ENCODE results near the gene HLF. TPM values are rescaled to one million over a fixed set of nuclear protein-coding genes. Genes with fewer than 3 reads are reported as not detected.
"Not testable (repeated sequence)": the region's sequence is repeated elsewhere in the genome, so short reads cannot be mapped to it uniquely, and the experiment has no call there.

The HLF gene
- total RNA-seq, 1 experiment from 2014 or later = not detected

- Histone ChIP-seq H3K4me3 (ENCODE audit: low read length) (no peak overlapping the region), H2AFZ (ENCODE audit: low read length) (no peak overlapping the region), H3K27ac (ENCODE audit: low read length) (no peak overlapping the region), H3K4me2 (ENCODE audit: low read depth, low read length, poor library complexity, severe bottlenecking) (no peak overlapping the region), H3K9ac (ENCODE audit: low read length) (no peak overlapping the region), H3K9me3 (ENCODE audit: low read length) (no peaks in the 10 kb centered on the region), H3K36me3 (ENCODE audit: insufficient read depth, low read length) (no peaks in the 10 kb centered on the region), H4K20me1 (ENCODE audit: insufficient read depth, low read depth, low read length) (no peaks in the 10 kb centered on the region), H3K27me3 (ENCODE audit: low read length) (no peaks in the 10 kb centered on the region), H3K9me2 (replicated peaks; ENCODE audit: insufficient read depth, low read length) (no peaks in the 10 kb centered on the region), H3K79me2 (ENCODE audit: low read length) (no peaks in the 10 kb centered on the region), H3K4me1 (ENCODE audit: low read length) (no peaks in the 10 kb centered on the region)
- DNase-seq = no peak
Measured at GRCh38 chr17:55325406-55325805, 60.6 kb downstream of the HLF start.

DNA sequence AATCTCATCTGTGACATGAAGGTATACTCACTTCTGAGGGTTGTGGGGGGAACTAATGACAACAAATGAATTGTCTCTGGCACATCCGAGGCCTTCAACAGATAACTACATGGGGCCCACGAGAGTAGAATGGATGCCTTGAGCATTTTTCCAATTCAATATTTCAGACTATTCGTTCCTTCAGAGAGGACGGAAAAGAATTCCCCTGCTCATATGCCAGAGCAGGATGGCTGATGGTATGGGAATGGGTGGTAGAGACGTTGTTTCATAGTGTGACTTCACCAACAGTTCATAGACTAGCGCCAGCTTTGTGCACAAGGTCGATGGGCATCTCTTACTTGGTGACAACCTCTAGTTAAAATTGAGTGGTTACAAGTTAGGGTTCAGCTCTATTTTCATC is 61.3 kb downstream of the HLF start:
- Histone ChIP-seq H3K4me2 (ENCODE audit: low read depth, low read length, poor library complexity, severe bottlenecking) (no peak overlapping the region), H3K4me3 (ENCODE audit: low read length) (no peak overlapping the region), H3K9ac (ENCODE audit: low read length) (no peak overlapping the region), H3K27ac (ENCODE audit: low read length) (no peak overlapping the region), H2AFZ (ENCODE audit: low read length) (no peak overlapping the region), H4K20me1 (ENCODE audit: insufficient read depth, low read depth, low read length) (no peaks in the 10 kb centered on the region), H3K79me2 (ENCODE audit: low read length) (no peaks in the 10 kb centered on the region), H3K27me3 (ENCODE audit: low read length) (no peaks in the 10 kb centered on the region), H3K9me3 (ENCODE audit: low read length) (no peaks in the 10 kb centered on the region), H3K9me2 (replicated peaks; ENCODE audit: insufficient read depth, low read length) (no peaks in the 10 kb centered on the region), H3K4me1 (ENCODE audit: low read length) (no peaks in the 10 kb centered on the region), H3K36me3 (ENCODE audit: insufficient read depth, low read length) (no peaks in the 10 kb centered on the region)
- DNase-seq = no peak

DNA sequence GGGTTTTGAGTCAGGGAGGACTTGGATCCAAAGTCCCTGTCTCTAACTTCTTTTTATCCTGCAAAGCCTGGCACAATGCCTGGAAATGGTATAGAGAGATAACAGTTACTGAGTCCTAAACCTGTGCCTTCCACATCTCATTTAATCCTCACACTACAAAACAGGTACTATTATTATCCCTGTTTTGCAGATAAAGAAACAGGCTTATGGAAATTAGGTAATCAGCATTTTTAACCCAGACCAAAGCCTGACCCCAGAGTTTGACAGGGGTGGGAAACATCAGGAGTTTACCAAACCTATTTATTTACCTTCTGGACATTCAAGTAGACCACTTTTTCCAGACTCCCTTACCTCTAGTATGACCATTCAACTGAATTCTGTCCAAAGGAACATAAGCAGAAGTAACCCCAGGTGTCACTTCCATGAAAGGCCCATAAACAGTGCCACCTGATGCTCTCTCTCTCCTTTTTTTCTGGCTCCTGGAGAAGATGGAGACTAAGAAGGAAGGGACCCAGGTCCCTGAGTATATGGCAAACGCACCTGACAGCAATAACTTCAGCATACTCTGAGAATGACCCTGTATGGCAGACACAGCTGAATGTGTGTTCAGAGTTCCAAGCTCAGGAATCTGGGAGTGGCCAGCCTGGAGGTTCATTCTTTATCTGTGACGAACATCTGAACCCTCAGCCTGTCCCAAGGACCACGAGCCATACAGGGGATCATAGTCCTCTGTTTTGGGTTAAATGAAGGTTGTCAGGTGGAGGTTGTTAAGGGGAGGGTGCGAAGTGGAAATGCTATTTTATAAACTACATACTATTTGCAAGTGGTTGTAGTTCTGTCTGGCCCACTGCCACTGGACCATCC is 62.7 kb downstream of the HLF start:
- Histone ChIP-seq H3K4me1 (ENCODE audit: low read length) (no peaks in the 10 kb centered on the region), H3K27ac (ENCODE audit: low read length) (no peak overlapping the region), H4K20me1 (ENCODE audit: insufficient read depth, low read depth, low read length) (no peaks in the 10 kb centered on the region), H3K36me3 (ENCODE audit: insufficient read depth, low read length) (no peaks in the 10 kb centered on the region), H3K4me2 (ENCODE audit: low read depth, low read length, poor library complexity, severe bottlenecking) (no peak overlapping the region), H3K9me2 (replicated peaks; ENCODE audit: insufficient read depth, low read length) (no peaks in the 10 kb centered on the region), H3K79me2 (ENCODE audit: low read length) (no peaks in the 10 kb centered on the region), H3K9me3 (ENCODE audit: low read length) (no peaks in the 10 kb centered on the region), H3K9ac (ENCODE audit: low read length) (no peak overlapping the region), H3K27me3 (ENCODE audit: low read length) (no peaks in the 10 kb centered on the region), H3K4me3 (ENCODE audit: low read length) (no peak overlapping the region), H2AFZ (ENCODE audit: low read length) (no peak overlapping the region)
- DNase-seq = no peak

DNA sequence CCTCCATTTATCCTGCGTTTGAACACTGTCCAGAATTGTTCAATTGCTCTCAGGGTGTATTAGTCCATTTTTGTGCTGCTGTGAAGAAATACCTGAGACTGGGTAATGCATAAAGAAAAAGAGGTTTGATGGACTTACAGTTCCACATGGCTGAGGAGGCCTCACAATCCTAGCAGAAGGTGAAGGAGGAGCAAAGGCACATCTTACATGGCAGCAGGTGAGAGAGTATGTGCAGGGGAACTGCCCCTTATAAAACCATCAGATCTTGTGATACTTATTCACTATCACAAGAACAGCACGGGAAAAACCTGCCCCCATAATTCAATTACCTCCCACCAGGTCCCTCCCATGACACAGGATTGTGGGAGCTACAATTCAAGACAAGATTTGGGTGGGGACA is 63.8 kb downstream of the HLF start:
- H2AFZ ChIP-seq (ENCODE audit: low read length); H3K9ac ChIP-seq (ENCODE audit: low read length); H3K9me2 ChIP-seq (replicated peaks; ENCODE audit: insufficient read depth, low read length); H3K4me3 ChIP-seq (ENCODE audit: low read length); H3K27ac ChIP-seq (ENCODE audit: low read length); H3K9me3 ChIP-seq (ENCODE audit: low read length); H3K36me3 ChIP-seq (ENCODE audit: insufficient read depth, low read length); H3K4me1 ChIP-seq (ENCODE audit: low read length); DNase-seq; H4K20me1 ChIP-seq (ENCODE audit: insufficient read depth, low read depth, low read length); H3K27me3 ChIP-seq (ENCODE audit: low read length); H3K79me2 ChIP-seq (ENCODE audit: low read length); H3K4me2 ChIP-seq (ENCODE audit: low read depth, low read length, poor library complexity, severe bottlenecking): not testable (repeated sequence)

DNA sequence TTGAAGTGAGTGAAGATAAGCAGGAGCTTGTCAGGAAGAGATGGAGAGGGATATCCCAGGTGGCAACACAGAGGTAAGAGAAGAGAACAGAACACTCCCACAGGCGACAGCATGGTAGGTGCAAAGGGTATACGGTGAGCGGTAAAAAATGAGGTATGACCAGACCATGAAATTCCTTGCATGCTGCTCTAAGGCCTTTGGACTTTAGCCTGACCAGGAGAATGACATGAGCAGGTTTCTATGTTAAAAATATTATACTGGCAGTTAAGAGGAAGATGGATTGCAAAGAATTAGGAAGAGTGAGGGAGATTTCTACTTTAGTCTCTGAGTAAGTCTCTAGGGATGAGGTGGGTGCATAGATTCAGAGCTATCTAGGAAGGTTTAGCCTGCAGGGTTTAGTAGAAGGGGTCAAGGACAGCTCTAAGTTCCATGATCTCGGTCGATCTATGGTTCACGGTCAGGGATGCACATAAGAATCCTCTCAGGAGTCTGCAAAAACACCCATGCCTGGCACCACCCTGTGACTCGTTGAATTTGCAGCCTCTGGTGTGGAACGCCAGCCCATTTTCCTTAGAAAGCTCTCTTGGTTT is 65.7 kb downstream of the HLF start:
- Histone ChIP-seq H3K9me2 (replicated peaks; ENCODE audit: insufficient read depth, low read length) (no peaks in the 10 kb centered on the region), H2AFZ (ENCODE audit: low read length) (no peak overlapping the region), H3K27me3 (ENCODE audit: low read length) (no peaks in the 10 kb centered on the region), H3K36me3 (ENCODE audit: insufficient read depth, low read length) (no peaks in the 10 kb centered on the region), H3K79me2 (ENCODE audit: low read length) (no peaks in the 10 kb centered on the region), H3K9ac (ENCODE audit: low read length) (no peak overlapping the region), H3K9me3 (ENCODE audit: low read length) (no peaks in the 10 kb centered on the region), H4K20me1 (ENCODE audit: insufficient read depth, low read depth, low read length) (no peaks in the 10 kb centered on the region), H3K4me2 (ENCODE audit: low read depth, low read length, poor library complexity, severe bottlenecking) (no peak overlapping the region), H3K4me3 (ENCODE audit: low read length) (no peak overlapping the region), H3K27ac (ENCODE audit: low read length) (no peak overlapping the region), H3K4me1 (ENCODE audit: low read length) (no peaks in the 10 kb centered on the region)
- no peak for DNase-seq

DNA sequence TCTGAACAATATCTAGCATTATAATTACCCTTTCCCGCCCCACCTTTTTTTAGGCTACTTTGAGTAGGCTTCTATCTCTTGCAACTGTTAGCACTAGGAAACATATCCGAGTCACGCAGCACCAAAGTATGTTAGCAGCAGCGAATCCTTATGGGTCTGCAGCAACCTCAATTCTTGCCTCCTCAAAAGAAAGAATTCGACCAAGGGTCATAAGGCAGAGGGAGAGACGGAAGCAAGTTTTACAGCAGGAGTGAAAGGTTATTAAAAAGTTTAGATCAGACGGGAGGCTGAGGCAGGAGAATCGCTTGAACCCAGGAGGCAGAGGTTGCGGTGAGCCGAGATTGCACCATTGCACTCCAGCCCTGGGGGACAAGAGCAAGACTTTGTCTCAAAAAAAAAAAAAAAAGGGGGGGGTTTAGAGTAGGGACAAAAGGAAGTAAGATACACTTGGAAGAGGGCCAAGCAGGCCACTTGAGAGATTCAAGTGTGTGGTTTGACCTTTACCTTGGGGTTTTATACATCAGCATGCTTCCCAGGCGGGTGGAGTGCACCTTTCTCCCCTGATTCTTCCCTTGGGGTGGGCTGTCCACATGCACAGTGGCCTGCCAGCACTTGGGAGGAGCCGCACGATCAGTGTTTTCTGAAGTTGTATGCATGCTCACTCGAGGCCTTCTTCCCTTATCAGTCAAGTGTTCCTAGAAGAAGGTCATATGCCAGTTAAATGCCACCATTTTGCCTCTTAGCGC is 67.7 kb downstream of the HLF start:
- no peak overlapping the region for H3K4me3 ChIP-seq (ENCODE audit: low read length)
- no peak overlapping the region for H3K4me2 ChIP-seq (ENCODE audit: low read depth, low read length, poor library complexity, severe bottlenecking)
- no peaks in the 10 kb centered on the region for H3K4me1 ChIP-seq (ENCODE audit: low read length)
- no peak for DNase-seq
- no peak overlapping the region for H2AFZ ChIP-seq (ENCODE audit: low read length)
- no peak overlapping the region for H3K9ac ChIP-seq (ENCODE audit: low read length)
- H3K27me3 ChIP-seq (ENCODE audit: low read length) = no peaks in the 10 kb centered on the region
- no peaks in the 10 kb centered on the region for H4K20me1 ChIP-seq (ENCODE audit: insufficient read depth, low read depth, low read length)
- no peaks in the 10 kb centered on the region; the same call in 1 of the 2 replicates for H3K9me3 ChIP-seq (ENCODE audit: low read length)
- H3K79me2 ChIP-seq (ENCODE audit: low read length) = no peaks in the 10 kb centered on the region
- no peak overlapping the region for H3K27ac ChIP-seq (ENCODE audit: low read length)
- no peaks in the 10 kb centered on the region for H3K9me2 ChIP-seq (replicated peaks; ENCODE audit: insufficient read depth, low read length)
- H3K36me3 ChIP-seq (ENCODE audit: insufficient read depth, low read length) = no peaks in the 10 kb centered on the region

DNA sequence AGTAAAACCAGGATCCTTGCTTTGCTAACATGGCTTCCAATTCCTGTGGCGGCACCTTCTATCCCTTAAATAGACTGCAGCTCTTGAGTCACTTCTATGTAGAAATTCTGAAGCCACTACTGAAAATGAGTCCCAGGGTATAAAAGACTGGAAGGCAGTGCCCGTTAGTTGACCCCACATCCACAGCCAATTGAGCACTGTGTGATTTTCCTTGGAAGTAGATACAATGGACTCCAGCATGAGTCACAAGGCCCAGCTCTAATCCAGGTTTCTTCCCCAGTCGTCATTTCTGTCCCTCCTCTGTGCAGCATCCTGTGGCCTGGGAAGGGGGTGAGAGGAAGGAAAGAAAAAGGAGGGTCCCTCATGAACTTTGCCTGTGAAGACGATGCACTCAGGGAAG is 69.5 kb downstream of the HLF start:
- Histone ChIP-seq H3K9me2 (replicated peaks; ENCODE audit: insufficient read depth, low read length) (no peaks in the 10 kb centered on the region), H4K20me1 (ENCODE audit: insufficient read depth, low read depth, low read length) (no peaks in the 10 kb centered on the region), H3K27ac (ENCODE audit: low read length) (no peak overlapping the region), H3K79me2 (ENCODE audit: low read length) (no peaks in the 10 kb centered on the region), H3K9me3 (ENCODE audit: low read length) (no peaks in the 10 kb centered on the region; the same call in 1 of the 2 replicates), H3K4me2 (ENCODE audit: low read depth, low read length, poor library complexity, severe bottlenecking) (no peak overlapping the region), H3K9ac (ENCODE audit: low read length) (no peak overlapping the region), H3K36me3 (ENCODE audit: insufficient read depth, low read length) (no peaks in the 10 kb centered on the region), H3K27me3 (ENCODE audit: low read length) (no peaks in the 10 kb centered on the region), H2AFZ (ENCODE audit: low read length) (no peak overlapping the region), H3K4me1 (ENCODE audit: low read length) (no peaks in the 10 kb centered on the region), H3K4me3 (ENCODE audit: low read length) (no peak overlapping the region)
- DNase-seq = no peak

DNA sequence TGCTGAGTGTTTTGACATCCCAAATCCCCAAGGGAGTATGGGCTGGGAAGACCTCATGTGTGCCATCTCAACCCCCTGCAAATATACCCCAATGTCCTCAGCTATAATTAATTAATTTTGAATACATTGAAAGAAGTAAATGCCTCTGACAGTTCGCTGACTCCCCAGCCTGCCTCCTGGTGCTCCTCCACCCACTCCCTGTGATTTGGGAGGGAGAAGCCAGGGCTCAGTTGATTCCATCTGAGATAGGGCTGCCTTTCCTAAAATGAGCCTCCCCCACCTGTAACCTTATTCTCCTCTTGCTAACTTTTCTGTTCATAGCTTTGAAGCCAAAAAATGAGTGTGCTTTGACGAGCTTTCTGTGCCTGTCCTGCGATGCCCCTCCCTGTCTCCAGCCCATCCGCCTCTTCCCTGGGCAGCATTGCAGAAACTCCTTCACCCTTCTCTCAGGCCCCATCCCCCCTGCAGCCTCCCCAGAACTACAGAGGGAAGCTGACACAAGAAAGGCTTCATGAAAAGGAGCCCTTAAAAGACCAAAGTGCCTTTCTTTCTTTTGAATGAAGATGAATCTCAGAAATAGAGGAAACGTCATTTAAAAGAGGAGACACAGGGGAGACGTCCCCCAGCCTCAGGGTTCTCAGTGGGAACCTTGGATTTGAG is 70.3 kb downstream of the HLF start:
- Histone ChIP-seq H3K4me1 (ENCODE audit: low read length) (no peaks in the 10 kb centered on the region), H3K4me3 (ENCODE audit: low read length) (no peak overlapping the region)

More for the DNA sequence above, 70.3 kb downstream of the HLF start:
- Histone ChIP-seq H3K79me2 (ENCODE audit: low read length) (no peaks in the 10 kb centered on the region), H3K27ac (ENCODE audit: low read length) (no peak overlapping the region), H2AFZ (ENCODE audit: low read length) (no peak overlapping the region), H3K4me2 (ENCODE audit: low read depth, low read length, poor library complexity, severe bottlenecking) (no peak overlapping the region), H3K9me3 (ENCODE audit: low read length) (no peaks in the 10 kb centered on the region; the same call in 1 of the 2 replicates), H3K27me3 (ENCODE audit: low read length) (no peaks in the 10 kb centered on the region), H3K9me2 (replicated peaks; ENCODE audit: insufficient read depth, low read length) (no peaks in the 10 kb centered on the region), H3K36me3 (ENCODE audit: insufficient read depth, low read length) (no peaks in the 10 kb centered on the region), H3K9ac (ENCODE audit: low read length) (no peak overlapping the region), H4K20me1 (ENCODE audit: insufficient read depth, low read depth, low read length) (no peaks in the 10 kb centered on the region)
- DNase-seq = no peak

Data from Karpas-422 (cell line).